HG03064 (cell line): ENCODE results near the gene MGRN1.

ENCODE experiments used
- ATAC-seq: cut with Tn5 transposase; IDR thresholded peaks from one replicate; pipeline ENCODE4 v1.9.1; 2021; ENCODE audit warnings: low read depth; ENCODE audit not compliant: unreplicated experiment

The MGRN1 gene

GRCh38 chr16:4603624-4604170, 20.9 kb upstream of the MGRN1 start:
- ATAC-seq = no peak

GRCh38 chr16:4604401-4604800, 20.2 kb upstream of the MGRN1 start:
- no peak for ATAC-seq

- ATAC-seq = no peak
Observed at GRCh38 chr16:4606354-4606753, 18.3 kb upstream of the MGRN1 start.

- no peak for ATAC-seq
Observed at GRCh38 chr16:4607841-4608703, 16.6 kb upstream of the MGRN1 start.

- ATAC-seq = no peak
Observed at GRCh38 chr16:4608704-4608980, 16.0 kb upstream of the MGRN1 start.

- no peak for ATAC-seq
Observed at GRCh38 chr16:4609200-4610010, 15.2 kb upstream of the MGRN1 start.

GRCh38 chr16:4610011-4611005, 14.3 kb upstream of the MGRN1 start:
- no peak for ATAC-seq

GRCh38 chr16:4611337-4612021, 13.1 kb upstream of the MGRN1 start:
- ATAC-seq = no peak

- no peak for ATAC-seq
Observed at GRCh38 chr16:4612474-4612931, 12.1 kb upstream of the MGRN1 start.

- no peak for ATAC-seq
Observed at GRCh38 chr16:4612977-4613635, 11.5 kb upstream of the MGRN1 start.

- peak; percentile 4 for ATAC-seq
Observed at GRCh38 chr16:4613636-4614570, 10.7 kb upstream of the MGRN1 start.

- ATAC-seq = peak; percentile 51
Observed at GRCh38 chr16:4614571-4615383, 9.8 kb upstream of the MGRN1 start, which contains the start of gene UBALD1. TSS of gene UBALD1 (minus strand) at chr16:4614888. CDS start at chr16:4614797, 91 bp downstream.

- no peak for ATAC-seq
Observed at GRCh38 chr16:4615384-4616046, 9.1 kb upstream of the MGRN1 start.

- ATAC-seq = peak; percentile 66
Observed at GRCh38 chr16:4616047-4616811, 8.4 kb upstream of the MGRN1 start.

GRCh38 chr16:4617880-4618279, 6.7 kb upstream of the MGRN1 start:
- ATAC-seq = no peak
